Measurements from ENCODE around the gene RAI1.

RAI1 gene

GRCh38 chr17:17699491-17699890 is 18.2 kb downstream of the RAI1 start:
- ATAC-seq, result no peak
- TF ChIP-seq ZC3H10 (CRISPR knock-in tag; IDR thresholded peaks at IDR 0.05) (no peak), PPARA (CRISPR knock-in tag; IDR thresholded peaks at IDR 0.05; ENCODE audit: borderline replicate concordance) (no peak), PATZ1 (CRISPR knock-in tag; IDR thresholded peaks at IDR 0.05; ENCODE audit: borderline replicate concordance) (no peak), ESRRG (CRISPR knock-in tag; IDR thresholded peaks at IDR 0.05) (no peak), BACH2 (CRISPR knock-in tag; IDR thresholded peaks at IDR 0.05; ENCODE audit: borderline replicate concordance) (no peak), TOX (CRISPR knock-in tag; IDR thresholded peaks at IDR 0.05; ENCODE audit: borderline replicate concordance) (no peak), CSRNP3 (CRISPR knock-in tag; IDR thresholded peaks at IDR 0.05) (no peak), ISL1 (CRISPR knock-in tag; IDR thresholded peaks at IDR 0.05) (no peak), ZFP30 (CRISPR knock-in tag; IDR thresholded peaks at IDR 0.05) (no peak)

- ATAC-seq, result no peak
- TF ChIP-seq ZNF8 (CRISPR knock-in tag; IDR thresholded peaks at IDR 0.05), result no peak
- TF ChIP-seq ZNF565 (CRISPR knock-in tag; conservative IDR thresholded peaks at IDR 0.05; ENCODE audit: low read depth), result no peak
- no peak for TF ChIP-seq PATZ1 (CRISPR knock-in tag; IDR thresholded peaks at IDR 0.05; ENCODE audit: borderline replicate concordance)
- no peak for TF ChIP-seq ISL1 (CRISPR knock-in tag; IDR thresholded peaks at IDR 0.05)
- TF ChIP-seq TOX (CRISPR knock-in tag; IDR thresholded peaks at IDR 0.05; ENCODE audit: borderline replicate concordance), result no peak
- no peak for TF ChIP-seq CREB5 (CRISPR knock-in tag; IDR thresholded peaks at IDR 0.05; ENCODE audit: low read depth)
- no peak for TF ChIP-seq ESRRG (CRISPR knock-in tag; IDR thresholded peaks at IDR 0.05)
- no peak for TF ChIP-seq ZNF70 (CRISPR knock-in tag; IDR thresholded peaks at IDR 0.05)
- TF ChIP-seq GLIS3 (CRISPR knock-in tag; IDR thresholded peaks at IDR 0.05), result no peak
Observed at GRCh38 chr17:17700251-17700969, 19.2 kb downstream of the RAI1 start.

GRCh38 chr17:17701112-17701511 is 19.9 kb downstream of the RAI1 start:
- no peak for ATAC-seq
- no peak for TF ChIP-seq ZNF70 (CRISPR knock-in tag; IDR thresholded peaks at IDR 0.05)
- TF ChIP-seq ZFP30 (CRISPR knock-in tag; IDR thresholded peaks at IDR 0.05), result no peak
- TF ChIP-seq ZNF8 (CRISPR knock-in tag; IDR thresholded peaks at IDR 0.05), result no peak
- no peak for TF ChIP-seq BACH2 (CRISPR knock-in tag; IDR thresholded peaks at IDR 0.05; ENCODE audit: borderline replicate concordance)

GRCh38 chr17:17701658-17702057 is 20.4 kb downstream of the RAI1 start:
- ATAC-seq, result no peak
- TF ChIP-seq GLIS3 (CRISPR knock-in tag; IDR thresholded peaks at IDR 0.05) (no peak), TOX (CRISPR knock-in tag; IDR thresholded peaks at IDR 0.05; ENCODE audit: borderline replicate concordance) (no peak), PATZ1 (CRISPR knock-in tag; IDR thresholded peaks at IDR 0.05; ENCODE audit: borderline replicate concordance) (no peak), ZFP3 (CRISPR knock-in tag; IDR thresholded peaks at IDR 0.05) (no peak), CSDC2 (CRISPR knock-in tag; IDR thresholded peaks at IDR 0.05) (no peak), CREB5 (CRISPR knock-in tag; IDR thresholded peaks at IDR 0.05; ENCODE audit: low read depth) (no peak), ZFP30 (CRISPR knock-in tag; IDR thresholded peaks at IDR 0.05) (no peak), POU6F1 (CRISPR knock-in tag; IDR thresholded peaks at IDR 0.05; ENCODE audit: borderline replicate concordance, low read depth) (no peak), ESRRG (CRISPR knock-in tag; IDR thresholded peaks at IDR 0.05) (no peak), RARB (CRISPR knock-in tag; IDR thresholded peaks at IDR 0.05) (no peak), OSR1 (CRISPR knock-in tag; IDR thresholded peaks at IDR 0.05) (no peak), SNAI2 (CRISPR knock-in tag; IDR thresholded peaks at IDR 0.05) (no peak), BACH2 (CRISPR knock-in tag; IDR thresholded peaks at IDR 0.05; ENCODE audit: borderline replicate concordance) (no peak), CSRNP3 (CRISPR knock-in tag; IDR thresholded peaks at IDR 0.05) (no peak), ZNF8 (CRISPR knock-in tag; IDR thresholded peaks at IDR 0.05) (no peak), ISL1 (CRISPR knock-in tag; IDR thresholded peaks at IDR 0.05) (no peak), ARNTL (CRISPR knock-in tag; IDR thresholded peaks at IDR 0.05; ENCODE audit: borderline replicate concordance, low read depth) (no peak)

Measured in SK-N-SH treated with all-trans-retinoic acid at 6 μM for 48 hours (cell line).